HEK293T (cell line): ENCODE data around the gene AGFG2.

ENCODE experiments used
- CTCF ChIA-PET: fragments of 350-600 bp; formaldehyde crosslinking; extraction: SDS; loops from one replicate; lab custom pipeline; 2021; ENCODE audit warnings: antibody characterized with exemption, inconsistent platforms; lab: Yijun Ruan, JAX
- POLR2A ChIA-PET: fragments of 350-600 bp; formaldehyde crosslinking; extraction: SDS; loops from one replicate; lab custom pipeline; 2020; ENCODE audit warnings: antibody characterized with exemption, inconsistent platforms; lab: Yijun Ruan, JAX
- DNase-seq: peaks from one replicate; pipeline ENCODE4 v3.0.0; 2012; ENCODE audit warnings: mixed read lengths; ENCODE audit errors: extremely low spot score
- ARNT ChIP-seq: fragments of 450-650 bp; IDR thresholded peaks from 2 replicates; pipeline ENCODE4 v1.6.1; 2017; ENCODE audit warnings: mild to moderate bottlenecking
- BHLHE40 ChIP-seq: fragments of 450-650 bp; IDR thresholded peaks from 2 replicates; pipeline ENCODE4 v1.6.1; 2016; ENCODE audit warnings: mild to moderate bottlenecking, moderate library complexity, borderline replicate concordance
- CTBP1 ChIP-seq: fragments of 450-650 bp; IDR thresholded peaks from 2 replicates; pipeline ENCODE4 v1.6.1; 2016; ENCODE audit warnings: borderline replicate concordance
- ELF4 ChIP-seq: fragments of 450-650 bp; IDR thresholded peaks from 2 replicates; pipeline ENCODE4 v1.6.1; 2017; ENCODE audit warnings: antibody characterized with exemption
- FOXA1 ChIP-seq: fragments of 450-650 bp; IDR thresholded peaks from 2 replicates; pipeline ENCODE4 v1.6.1; 2016; ENCODE audit warnings: mild to moderate bottlenecking
- FOXK2 ChIP-seq: fragments of 450-650 bp; IDR thresholded peaks from 2 replicates; pipeline ENCODE4 v1.6.1; 2016; ENCODE audit warnings: mild to moderate bottlenecking
- FOXM1 ChIP-seq: fragments of 450-650 bp; IDR thresholded peaks from 2 replicates; pipeline ENCODE4 v1.6.1; 2017; ENCODE audit warnings: mild to moderate bottlenecking, borderline replicate concordance
- HDGF ChIP-seq: fragments of 450-650 bp; IDR thresholded peaks from 2 replicates; pipeline ENCODE4 v1.6.1; 2017; ENCODE audit warnings: antibody characterized with exemption, borderline replicate concordance
- L3MBTL2 ChIP-seq: fragments of 450-650 bp; conservative IDR thresholded peaks from 2 replicates; pipeline ENCODE4 v1.6.1; 2016; ENCODE audit warnings: mild to moderate bottlenecking
- LEF1 ChIP-seq: fragments of 450-650 bp; IDR thresholded peaks from 2 replicates; pipeline ENCODE4 v1.6.1; 2017; ENCODE audit warnings: mild to moderate bottlenecking, borderline replicate concordance
- NFRKB ChIP-seq: fragments of 450-650 bp; IDR thresholded peaks from 2 replicates; pipeline ENCODE4 v1.6.1; 2016; ENCODE audit warnings: mild to moderate bottlenecking, moderate library complexity
- PKNOX1 ChIP-seq: fragments of 450-650 bp; IDR thresholded peaks from 2 replicates; pipeline ENCODE4 v1.6.1; 2016
- SP1 ChIP-seq: fragments of 450-650 bp; IDR thresholded peaks from 2 replicates; pipeline ENCODE4 v1.6.1; 2017
- SUZ12 ChIP-seq: fragments of 450-650 bp; IDR thresholded peaks from 2 replicates; pipeline ENCODE4 v1.6.1; 2016; ENCODE audit warnings: mild to moderate bottlenecking
- TARDBP ChIP-seq: fragments of 450-650 bp; IDR thresholded peaks from 2 replicates; pipeline ENCODE4 v1.6.1; 2016
- ZNF384 ChIP-seq: fragments of 450-650 bp; IDR thresholded peaks from 2 replicates; pipeline ENCODE4 v1.6.1; 2016

AGFG2 gene

GRCh38 chr7:100604976-100605911 lies 66.2 kb downstream of the AGFG2 start:
- TF ChIP-seq ZNF384 (no peak), HDGF (no peak), TARDBP (no peak), SP1 (no peak), ARNT (no peak), ELF4 (no peak), NFRKB (no peak)
- DNase-seq = no peak
- ChIA-PET POLR2A (interaction anchor here (0.7 to 3.1 kb wide), 4 partner anchors 16 to 100 kb away, joined by 3 to 14 read pairs (median 4); partner anchors contain the start of genes FBXO24, GIGYF1, LRCH4 and POP7), CTCF (interaction anchor here (0.8 kb wide), 1 partner anchor 87 kb away, joined by 3 read pairs; no protein-coding TSS in a partner anchor)

GRCh38 chr7:100606313-100606712 lies 67.3 kb downstream of the AGFG2 start:
- ChIA-PET POLR2A (interaction anchor here (0.7 kb wide), 1 partner anchor 17 kb away, joined by 4 read pairs; no protein-coding TSS in a partner anchor), CTCF (no interaction called here)
- TF ChIP-seq ARNT (no peak), NFRKB (no peak), L3MBTL2 (no peak), SUZ12 (no peak), HDGF (no peak), FOXA1 (no peak), SP1 (no peak), ELF4 (no peak), TARDBP (no peak), LEF1 (no peak), FOXM1 (no peak)
- no peak for DNase-seq

- DNase-seq = no peak
- ChIA-PET POLR2A (interaction anchor here (0.7 kb wide), 1 partner anchor 99 kb away, joined by 3 read pairs; the partner anchor contains the start of gene POP7), CTCF (interaction anchor here (0.5 kb wide), 1 partner anchor 60 kb away, joined by 3 read pairs; no protein-coding TSS in a partner anchor)
- no peak for TF ChIP-seq FOXM1
- no peak for TF ChIP-seq FOXK2
- no peak for TF ChIP-seq SP1
- TF ChIP-seq CTBP1 = no peak
- TF ChIP-seq HDGF = no peak
- TF ChIP-seq NFRKB = no peak
- no peak for TF ChIP-seq L3MBTL2
- TF ChIP-seq FOXA1 = no peak
- TF ChIP-seq TARDBP = no peak
- TF ChIP-seq SUZ12 = no peak
- no peak for TF ChIP-seq ELF4
- TF ChIP-seq PKNOX1 = no peak
- no peak for TF ChIP-seq BHLHE40
- TF ChIP-seq ARNT = no peak
- no peak for TF ChIP-seq ZNF384
- no peak for TF ChIP-seq LEF1
Observed at GRCh38 chr7:100607111-100607510, 68.1 kb downstream of the AGFG2 start.

- no peak for DNase-seq
- ChIA-PET POLR2A (interaction anchor here (1.3 kb wide), 1 partner anchor 24 kb away, joined by 4 read pairs; the partner anchor contains the start of gene FBXO24), CTCF (interaction anchor here (0.6 kb wide), 1 partner anchor 180 kb away, joined by 4 read pairs; no protein-coding TSS in a partner anchor)
- TF ChIP-seq LEF1 (no peak), ARNT (no peak), FOXA1 (no peak), CTBP1 (no peak), PKNOX1 (no peak), ELF4 (no peak), L3MBTL2 (no peak), FOXM1 (no peak), NFRKB (no peak), SP1 (no peak), TARDBP (no peak), SUZ12 (no peak), BHLHE40 (no peak), FOXK2 (no peak), HDGF (no peak), ZNF384 (no peak)
Observed at GRCh38 chr7:100609958-100610357, 71.0 kb downstream of the AGFG2 start.

GRCh38 chr7:100611983-100612729 lies 73.2 kb downstream of the AGFG2 start, which contains the start of gene MOSPD3:
Gene MOSPD3 (plus strand): TSS chr7:100612540. CDS start chr7:100612792, 252 bp downstream.
- peak; percentile 97 for DNase-seq
- ChIA-PET CTCF (interaction anchor here (1.0 to 1.9 kb wide), 5 partner anchors 17 to 107 kb away, joined by 3 to 9 read pairs (median 4); partner anchors contain the start of genes FBXO24 and LRCH4), POLR2A (interaction anchor here (0.7 to 2.3 kb wide), 12 partner anchors 9 to 263 kb away, joined by 3 to 23 read pairs (median 4); partner anchors contain the start of genes FBXO24, GNB2, LRCH4 and POP7)
- TF ChIP-seq BHLHE40 (no peak), ARNT (no peak), TARDBP (no peak), PKNOX1 (peak; percentile 95), ZNF384 (no peak), FOXK2 (no peak), SP1 (no peak), CTBP1 (no peak), NFRKB (no peak), ELF4 (peak; percentile 38), LEF1 (no peak), FOXM1 (no peak), L3MBTL2 (no peak; the same call in 1 of the 2 replicates), SUZ12 (no peak), HDGF (no peak), FOXA1 (no peak)
